A549 (cell line): Measurements from ENCODE around the gene CEP112. TPM values are rescaled to one million over a fixed set of nuclear protein-coding genes. Genes with fewer than 3 reads are reported as not detected.

Source experiments
- ATAC-seq, 2 experiments: fragments of 200-7000 bp in 1 of 2; fragments of >200 bp in 1 of 2; cut with Nextera tagmentation in 1 of 2; cut with Tn5 transposase in 1 of 2; 3 replicates each; pipeline versions ENCODE4 v1.8.0 to v1.9.1; 2018 to 2020; ENCODE audit warnings: mild to moderate bottlenecking in 1 of 2, moderate library complexity in 1 of 2
- CTCF ChIA-PET: fragments of 300-600 bp; sonication (Branson Sonifier 250); formaldehyde crosslinking; extraction: SDS; loops from one replicate; lab custom pipeline; 2021; ENCODE audit warnings: antibody characterized with exemption, inconsistent platforms; lab: Yijun Ruan, JAX
- POLR2A ChIA-PET: fragments of 350-600 bp; formaldehyde crosslinking; extraction: SDS; loops from one replicate; lab custom pipeline; 2021; ENCODE audit warnings: antibody characterized with exemption, inconsistent platforms; lab: Yijun Ruan, JAX
- DNase-seq, 2 experiments: peaks; one replicate each; pipeline versions ENCODE4 v3.0.0 to v3.0.0-alpha.2; 2011 to 2016; ENCODE audit warnings: low read depth in 1 of 2, low spot score in 1 of 2
- FAIRE-seq: peaks from 2 replicates; lab custom pipeline; 2011; peaks lifted over from hg19 to GRCh38; lab: Jason Lieb, UNC
- H3K27ac ChIP-seq, 2 experiments: fragments of >200 bp; sonication (Bioruptor Twin); formaldehyde crosslinking; 3 replicates each; pipeline ENCODE4 v1.5.1; 2016 to 2017
- H3K4me1 ChIP-seq: fragments of >200 bp; sonication (Bioruptor Twin); formaldehyde crosslinking; 3 replicates; pipeline ENCODE4 v1.6.1; 2016
- H3K4me2 ChIP-seq: fragments of >200 bp; sonication (Bioruptor Twin); formaldehyde crosslinking; 3 replicates; pipeline ENCODE4 v1.6.1; 2016
- H3K4me3 ChIP-seq: fragments of >200 bp; sonication (Bioruptor Twin); formaldehyde crosslinking; 3 replicates; pipeline ENCODE4 v1.5.1; 2016
- H3K9me3 ChIP-seq: fragments of >200 bp; sonication (Bioruptor Twin); formaldehyde crosslinking; 3 replicates; pipeline ENCODE4 v1.6.1; 2016
- BHLHE40 ChIP-seq: IDR thresholded peaks from 2 replicates; pipeline ENCODE4 v1.6.1; 2012; ENCODE audit warnings: low read depth, low read length, inconsistent platforms
- CBX8 ChIP-seq: fragments of 200-600 bp; sonication (generic); IDR thresholded peaks from 2 replicates; pipeline ENCODE4 v1.6.1; 2016
- CHD4 ChIP-seq: fragments of 200-600 bp; sonication (generic); IDR thresholded peaks from 2 replicates; pipeline ENCODE4 v1.6.1; 2016; ENCODE audit warnings: antibody characterized with exemption, mild to moderate bottlenecking, borderline replicate concordance
- EHF ChIP-seq: fragments of 250-450 bp; sonication (Bioruptor Pico); IDR thresholded peaks from 2 replicates; pipeline ENCODE4 v1.5.0; 2020; ENCODE audit warnings: mild to moderate bottlenecking
- FOSL2 ChIP-seq, 2 experiments: fragments of 450-650 bp in 1 of 2; fragments of >200 bp in 1 of 2; sonication (Bioruptor Twin) in 1 of 2; formaldehyde crosslinking; IDR thresholded peaks; 2 replicates each; pipeline versions ENCODE4 v1.5.0 to v1.6.1; 2016 to 2020; ENCODE audit warnings: mild to moderate bottlenecking in 1 of 2, moderate library complexity in 1 of 2
- HEYL ChIP-seq: fragments of 250-450 bp; sonication (Bioruptor Pico); IDR thresholded peaks from 2 replicates; pipeline ENCODE4 v1.8.0; 2021; ENCODE audit warnings: mild to moderate bottlenecking, moderate library complexity
- JUNB ChIP-seq: fragments of >200 bp; sonication (Bioruptor Twin); formaldehyde crosslinking; IDR thresholded peaks from 2 replicates; pipeline ENCODE4 v1.6.1; 2016
- MAZ ChIP-seq: fragments of 150-350 bp; IDR thresholded peaks from 2 replicates; pipeline ENCODE4 v1.6.1; 2014; ENCODE audit warnings: antibody characterized with exemption, low read depth, low read length, borderline replicate concordance
- MYC ChIP-seq: IDR thresholded peaks from 2 replicates; pipeline ENCODE4 v1.6.1; 2012; ENCODE audit warnings: mild to moderate bottlenecking, inconsistent platforms, low read length, improper control_type of control experiment, borderline replicate concordance
- NFE2L2 ChIP-seq: fragments of 150-350 bp; conservative IDR thresholded peaks from 2 replicates; pipeline ENCODE4 v1.6.1; 2014; ENCODE audit warnings: low read length
- PHF8 ChIP-seq: fragments of 200-600 bp; sonication (generic); IDR thresholded peaks from 2 replicates; pipeline ENCODE4 v1.6.1; 2016; ENCODE audit warnings: low read depth, mild to moderate bottlenecking, antibody characterized with exemption, moderate library complexity, borderline replicate concordance
- POLR2A ChIP-seq: IDR thresholded peaks from 2 replicates; pipeline ENCODE4 v1.6.1; 2012; ENCODE audit warnings: mild to moderate bottlenecking, low read length
- RAD21 ChIP-seq, 2 experiments: fragments of >200 bp in 1 of 2; sonication (Bioruptor Twin) in 1 of 2; formaldehyde crosslinking in 1 of 2; IDR thresholded peaks in 1 of 2; conservative IDR thresholded peaks in 1 of 2; 2 replicates in 1 of 2; 3 replicates in 1 of 2; pipeline ENCODE4 v1.6.1; 2012 to 2018; ENCODE audit warnings: inconsistent platforms in 1 of 2
- RARB ChIP-seq: fragments of 250-450 bp; sonication (Bioruptor Pico); IDR thresholded peaks from 2 replicates; pipeline ENCODE4 v1.8.0; 2021; ENCODE audit warnings: mild to moderate bottlenecking, moderate library complexity
- SMC3 ChIP-seq: fragments of >200 bp; sonication (Bioruptor Twin); formaldehyde crosslinking; IDR thresholded peaks from 3 replicates; pipeline ENCODE4 v1.6.1; 2018; ENCODE audit warnings: inconsistent platforms
- SREBF2 ChIP-seq: fragments of 450-650 bp; IDR thresholded peaks from 2 replicates; pipeline ENCODE4 v1.6.1; 2014; ENCODE audit warnings: mild to moderate bottlenecking, moderate library complexity
- TFCP2L1 ChIP-seq: fragments of 250-450 bp; sonication (Bioruptor Pico); IDR thresholded peaks from 2 replicates; pipeline ENCODE4 v1.5.0; 2021; ENCODE audit warnings: mild to moderate bottlenecking
- ZNF302 ChIP-seq: fragments of 250-450 bp; sonication (Bioruptor Pico); IDR thresholded peaks from 2 replicates; pipeline ENCODE4 v1.9.0; 2021; ENCODE audit warnings: inconsistent platforms, mild to moderate bottlenecking, moderate library complexity
- ZSCAN20 ChIP-seq: fragments of 250-450 bp; sonication (Bioruptor Pico); IDR thresholded peaks from 2 replicates; pipeline ENCODE4 v1.8.0; 2022; ENCODE audit warnings: mild to moderate bottlenecking, moderate library complexity
- WGBS: methylation state at CpG from one replicate; pipeline ENCODE4 v1.1.6; 2017; ENCODE audit errors: missing lambda C conversion rate; 5-methylcytosine and 5-hydroxymethylcytosine counted together
- polyA plus RNA-seq, 4 experiments: library from polyadenylated mRNA; depleted of rRNA in 3 of 4; stranded (reverse); fragments of >200 nt; fragmentation: RNase III in 1 of 4; extraction: RNeasy Plus Mini Kit Qiagen cat#74134 plus additional on column Dnase treatment in 1 of 4; gene quantifications; 2 replicates in 3 of 4; 3 replicates in 1 of 4; pipeline ENCODE4 v1.2.3, GENCODE V29; 2011 to 2017
- TF ChIP-seq, protein P1 (sequence below): fragments of 450-650 bp; IDR thresholded peaks from 2 replicates; pipeline ENCODE4 v1.6.1; 2014; ENCODE audit warnings: antibody characterized with exemption
- TF ChIP-seq, protein P2 (sequence below): IDR thresholded peaks from 2 replicates; pipeline ENCODE4 v1.6.1; 2012
- TF ChIP-seq, protein P3 (sequence below): IDR thresholded peaks from 2 replicates; pipeline ENCODE4 v1.6.1; 2012; ENCODE audit warnings: low read depth, borderline replicate concordance
- TF ChIP-seq, protein P4 (sequence below): IDR thresholded peaks from 2 replicates; pipeline ENCODE4 v1.6.1; 2012

CEP112 gene
- polyA plus RNA-seq, 2 of the 4 experiments (the other 2 are of a cell fraction): 9.6 to 15.2 TPM

GRCh38 chr17:65763786-65764185 is 428.1 kb downstream of the CEP112 start:
- no peak overlapping the region for H3K27ac ChIP-seq
- TF ChIP-seq PHF8 (no peak), HEYL (CRISPR knock-in tag) (no peak), SMC3 (no peak)
- POLR2A ChIA-PET: no interaction called here
- CTCF ChIA-PET: no interaction called here
- H3K4me1 ChIP-seq: no peaks in the 10 kb centered on the region
- FAIRE-seq: no peak
- 0 out of 3 replicates have a peak, but pooled peaks cover 2% of the 10 kb centered on the region for H3K9me3 ChIP-seq
- no peak overlapping the region for H3K4me3 ChIP-seq
- 75% methylated on average over 1 of the region's 1 CpG for WGBS
- DNase-seq: no peak
- H3K4me2 ChIP-seq: no peak overlapping the region
- no peak for ATAC-seq

DNA sequence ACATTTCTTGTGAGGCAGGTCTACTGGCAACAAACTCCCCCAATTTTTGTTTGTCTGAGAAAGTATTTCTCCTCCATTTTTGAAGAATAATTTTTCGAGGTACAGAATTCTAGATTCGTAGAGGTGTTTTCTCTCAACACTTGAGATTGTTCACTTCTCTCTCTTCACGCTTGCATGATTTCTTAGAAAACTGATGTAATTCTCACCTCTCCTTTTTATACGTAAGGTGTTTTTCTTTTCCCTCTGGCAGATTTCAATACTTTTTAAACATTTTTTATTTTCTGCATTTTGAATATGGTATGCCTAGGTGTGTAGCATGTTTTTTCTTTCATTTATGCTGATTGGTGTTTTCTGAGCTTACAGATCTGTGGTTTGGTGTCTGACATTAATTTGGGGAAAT is 429.0 kb downstream of the CEP112 start:
- DNase-seq (no peak), FAIRE-seq (peak; percentile 70), ATAC-seq (no peak)
- Histone ChIP-seq H3K27ac (no peak overlapping the region), H3K4me2 (no peak overlapping the region), H3K4me1 (no peaks in the 10 kb centered on the region), H3K9me3 (0 out of 3 replicates have a peak, but pooled peaks cover 2% of the 10 kb centered on the region), H3K4me3 (no peak overlapping the region)
- WGBS: 87% methylated on average over 4 of the region's 4 CpGs
- POLR2A ChIA-PET: no interaction called here
- TF ChIP-seq MAZ (no peak), PHF8 (no peak), JUNB (no peak), ZSCAN20 (CRISPR knock-in tag) (no peak)
- CTCF ChIA-PET: no interaction called here

DNA sequence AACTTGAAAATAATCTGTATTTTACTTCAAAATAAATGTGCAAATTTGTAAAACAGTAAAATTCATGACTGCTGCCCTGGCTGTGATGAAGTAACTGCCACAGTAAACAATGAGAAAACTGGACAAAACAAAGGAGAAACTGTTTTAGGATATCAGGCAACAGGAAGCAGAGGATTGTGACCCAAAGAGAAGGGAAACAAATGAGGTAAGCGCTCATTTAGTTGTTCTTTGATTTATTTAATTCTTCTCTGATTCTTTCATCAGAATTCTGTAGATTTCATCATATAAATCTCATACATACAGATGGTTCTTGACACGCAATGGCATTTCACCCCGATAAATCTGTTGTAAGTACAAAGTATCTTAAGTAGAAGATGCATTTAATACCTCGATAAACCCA is 432.4 kb downstream of the CEP112 start:
- no peak for DNase-seq
- no peak for TF ChIP-seq SREBF2
- TF ChIP-seq CBX8: no peak
- TF ChIP-seq, all 56 proteins: peak for 0
- 89% methylated on average over 4 of the region's 4 CpGs for WGBS
- H3K27ac ChIP-seq: no peak overlapping the region
- ChIA-PET CTCF (no interaction called here), POLR2A (no interaction called here)
- FAIRE-seq: no peak
- no peak for ATAC-seq
- H3K9me3 ChIP-seq: no peaks in the 10 kb centered on the region
- no peak overlapping the region for H3K4me2 ChIP-seq
- no peaks in the 10 kb centered on the region for H3K4me1 ChIP-seq
- no peak overlapping the region for H3K4me3 ChIP-seq

DNA sequence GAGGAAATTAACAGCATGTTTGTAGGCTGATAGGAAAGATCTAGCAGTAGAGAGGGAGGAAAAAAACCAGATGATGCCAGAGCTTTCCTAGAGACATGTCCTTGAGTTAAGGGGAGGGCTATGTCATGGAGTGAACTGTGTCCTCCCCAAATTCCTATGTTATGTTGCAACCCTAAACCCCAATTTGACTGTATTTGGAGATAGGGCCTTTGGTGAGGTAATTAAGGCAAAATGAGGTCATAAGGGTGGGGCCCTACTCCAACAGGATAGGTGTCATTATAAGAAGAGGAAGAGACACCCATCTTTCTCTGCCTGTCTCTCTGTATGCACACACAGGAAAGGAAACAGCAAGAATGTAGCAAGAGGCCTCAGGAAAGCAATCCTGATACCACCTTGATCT is 435.2 kb downstream of the CEP112 start:
- Histone ChIP-seq H3K4me3 (no peak overlapping the region), H3K4me2 (no peak overlapping the region), H3K4me1 (no peaks in the 10 kb centered on the region), H3K9me3 (no peaks in the 10 kb centered on the region), H3K27ac (no peak overlapping the region)
- ChIA-PET CTCF (interaction anchor here (0.6 to 1.4 kb wide), 3 partner anchors 12 to 350 kb away, joined by 3 read pairs; no protein-coding TSS in a partner anchor), POLR2A (no interaction called here)
- DNase-seq (no peak), FAIRE-seq (peak; percentile 63), ATAC-seq (no peak)
- TF ChIP-seq EHF (CRISPR knock-in tag) (no peak), CHD4 (no peak), RARB (CRISPR knock-in tag) (no peak)

GRCh38 chr17:65755799-65756198 is 436.1 kb downstream of the CEP112 start:
- ChIA-PET POLR2A (interaction anchor here (0.6 kb wide), 1 partner anchor 13 kb away, joined by 3 read pairs; no protein-coding TSS in a partner anchor), CTCF (interaction anchor here (1.4 kb wide), 1 partner anchor 15 kb away, joined by 3 read pairs; no protein-coding TSS in a partner anchor)
- no peak for FAIRE-seq
- ATAC-seq: no peak
- no peak overlapping the region for H3K4me2 ChIP-seq
- H3K4me1 ChIP-seq: peaks cover 9% of the 10 kb centered on the region
- H3K4me3 ChIP-seq: no peak overlapping the region
- no peaks in the 10 kb centered on the region for H3K9me3 ChIP-seq
- H3K27ac ChIP-seq: no peak overlapping the region
- no peak for DNase-seq
- TF ChIP-seq TFCP2L1 (CRISPR knock-in tag) (no peak), MYC (no peak), BHLHE40 (no peak), SMC3 (no peak), POLR2A (no peak), ZSCAN20 (CRISPR knock-in tag) (no peak), RARB (CRISPR knock-in tag) (no peak), ZNF302 (CRISPR knock-in tag) (no peak), FOSL2 (IDR thresholded peaks at IDR 0.05) (no peak), FOSL2 (CRISPR knock-in tag; IDR thresholded peaks at IDR 0.05) (no peak), NFE2L2 (no peak), RAD21 (conservative IDR thresholded peaks at IDR 0.05 in 1 of 2, IDR thresholded peaks at IDR 0.05 in 1 of 2) (no peak)
- TF ChIP-seq, protein P1, sequence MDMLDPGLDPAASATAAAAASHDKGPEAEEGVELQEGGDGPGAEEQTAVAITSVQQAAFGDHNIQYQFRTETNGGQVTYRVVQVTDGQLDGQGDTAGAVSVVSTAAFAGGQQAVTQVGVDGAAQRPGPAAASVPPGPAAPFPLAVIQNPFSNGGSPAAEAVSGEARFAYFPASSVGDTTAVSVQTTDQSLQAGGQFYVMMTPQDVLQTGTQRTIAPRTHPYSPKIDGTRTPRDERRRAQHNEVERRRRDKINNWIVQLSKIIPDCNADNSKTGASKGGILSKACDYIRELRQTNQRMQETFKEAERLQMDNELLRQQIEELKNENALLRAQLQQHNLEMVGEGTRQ: no peak
- TF ChIP-seq, protein P2, sequence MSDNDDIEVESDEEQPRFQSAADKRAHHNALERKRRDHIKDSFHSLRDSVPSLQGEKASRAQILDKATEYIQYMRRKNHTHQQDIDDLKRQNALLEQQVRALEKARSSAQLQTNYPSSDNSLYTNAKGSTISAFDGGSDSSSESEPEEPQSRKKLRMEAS: no peak
- TF ChIP-seq, protein P3, sequence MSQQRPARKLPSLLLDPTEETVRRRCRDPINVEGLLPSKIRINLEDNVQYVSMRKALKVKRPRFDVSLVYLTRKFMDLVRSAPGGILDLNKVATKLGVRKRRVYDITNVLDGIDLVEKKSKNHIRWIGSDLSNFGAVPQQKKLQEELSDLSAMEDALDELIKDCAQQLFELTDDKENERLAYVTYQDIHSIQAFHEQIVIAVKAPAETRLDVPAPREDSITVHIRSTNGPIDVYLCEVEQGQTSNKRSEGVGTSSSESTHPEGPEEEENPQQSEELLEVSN: no peak
- TF ChIP-seq, protein P4, sequence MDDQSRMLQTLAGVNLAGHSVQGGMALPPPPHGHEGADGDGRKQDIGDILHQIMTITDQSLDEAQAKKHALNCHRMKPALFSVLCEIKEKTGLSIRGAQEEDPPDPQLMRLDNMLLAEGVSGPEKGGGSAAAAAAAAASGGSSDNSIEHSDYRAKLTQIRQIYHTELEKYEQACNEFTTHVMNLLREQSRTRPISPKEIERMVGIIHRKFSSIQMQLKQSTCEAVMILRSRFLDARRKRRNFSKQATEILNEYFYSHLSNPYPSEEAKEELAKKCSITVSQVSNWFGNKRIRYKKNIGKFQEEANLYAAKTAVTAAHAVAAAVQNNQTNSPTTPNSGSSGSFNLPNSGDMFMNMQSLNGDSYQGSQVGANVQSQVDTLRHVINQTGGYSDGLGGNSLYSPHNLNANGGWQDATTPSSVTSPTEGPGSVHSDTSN: no peak
